Suprapubic skin (tissue), 3 donors: ENCODE results near the gene GOLT1A.

Experiments used
- CTCF ChIP-seq, 2 donors: fragments of 200-600 bp in 1 of 2; fragments of 450-650 bp in 1 of 2; sonication (generic) in 1 of 2; IDR thresholded peaks; one replicate each; pipeline ENCODE4 v1.5.1; 2016 to 2019; ENCODE audit warnings: antibody characterized with exemption in 2 of 2, mild to moderate bottlenecking in 1 of 2, moderate library complexity in 1 of 2
- POLR2A ChIP-seq, 2 donors: fragments of 450-650 bp; IDR thresholded peaks; one replicate each; pipeline ENCODE4 v1.6.1; 2017; ENCODE audit warnings: antibody characterized with exemption in 2 of 2, mild to moderate bottlenecking in 2 of 2, moderate library complexity in 2 of 2

DNA sequence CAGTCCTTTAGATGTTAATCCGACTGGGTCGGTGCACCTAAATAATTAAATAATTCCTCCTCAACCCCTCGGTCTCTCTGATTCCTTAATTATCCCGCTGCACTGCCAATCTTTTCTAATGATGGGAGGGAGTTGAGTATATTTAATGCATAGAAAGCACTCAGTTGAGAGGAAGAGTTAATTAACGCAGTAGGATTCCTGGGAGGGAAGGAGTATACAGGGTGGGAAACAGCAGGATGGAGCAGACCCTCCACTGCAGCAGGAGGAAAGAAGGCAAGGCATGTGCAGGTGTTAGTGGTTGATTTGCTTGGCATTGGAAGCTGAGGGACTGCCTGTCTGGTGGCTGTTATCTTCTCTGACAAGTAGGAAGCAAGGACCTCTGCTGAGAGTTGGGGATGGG lies 37.7 kb downstream of the GOLT1A start:
- TF ChIP-seq CTCF (IDR thresholded peaks at IDR 0.05): no peak
- no peak for TF ChIP-seq POLR2A (IDR thresholded peaks at IDR 0.05)
